ENCODE data around the gene TLR8.

- TF ChIP-seq YY1 (IDR thresholded peaks at IDR 0.05; ENCODE audit: insufficient read depth, insufficient read length) (no peak), ZNF274 (IDR thresholded peaks at IDR 0.05; ENCODE audit: low read depth, low read length) (no peak)
These were observed 15.6 kb downstream of the TLR8 start for GRCh38 chrX:12921886-12922598.

Measured in NT2/D1 (cell line).